GM18499 (cell line): ENCODE measurements around the gene GAB2.
"Not testable (repeated sequence)": the region's sequence is repeated elsewhere in the genome, so short reads cannot be mapped to it uniquely, and the experiment has no call there.

Experiments
- ATAC-seq: cut with Tn5 transposase; IDR thresholded peaks from one replicate; pipeline ENCODE4 v1.9.1; 2021; ENCODE audit warnings: moderate number of reproducible peaks; ENCODE audit not compliant: insufficient read depth, unreplicated experiment

GAB2 gene

GRCh38 chr11:78259777-78260487 is 157.7 kb downstream of the GAB2 start:
- no peak for ATAC-seq

- ATAC-seq: no peak
Observed at GRCh38 chr11:78257654-78258053, 160.0 kb downstream of the GAB2 start.

DNA sequence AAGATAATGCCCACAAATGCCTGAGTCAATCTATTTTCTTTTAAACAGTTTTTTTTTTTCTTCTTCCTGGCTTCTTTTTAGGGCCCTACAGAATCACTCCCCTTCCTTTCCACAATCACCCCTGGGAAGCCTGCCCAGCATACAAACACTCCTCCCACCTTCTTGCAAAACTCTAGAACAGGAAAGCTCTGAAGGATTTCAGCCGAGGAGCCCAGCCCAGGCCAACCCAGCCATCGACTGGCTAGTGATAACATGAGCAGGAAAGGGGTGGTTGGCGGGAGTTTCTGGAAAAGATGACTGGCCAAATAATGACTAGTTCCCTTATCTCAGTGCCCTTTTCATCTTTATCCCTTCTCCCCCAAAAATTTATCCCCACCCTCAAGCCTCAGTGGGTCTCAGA is 160.7 kb downstream of the GAB2 start:
- no peak for ATAC-seq

DNA sequence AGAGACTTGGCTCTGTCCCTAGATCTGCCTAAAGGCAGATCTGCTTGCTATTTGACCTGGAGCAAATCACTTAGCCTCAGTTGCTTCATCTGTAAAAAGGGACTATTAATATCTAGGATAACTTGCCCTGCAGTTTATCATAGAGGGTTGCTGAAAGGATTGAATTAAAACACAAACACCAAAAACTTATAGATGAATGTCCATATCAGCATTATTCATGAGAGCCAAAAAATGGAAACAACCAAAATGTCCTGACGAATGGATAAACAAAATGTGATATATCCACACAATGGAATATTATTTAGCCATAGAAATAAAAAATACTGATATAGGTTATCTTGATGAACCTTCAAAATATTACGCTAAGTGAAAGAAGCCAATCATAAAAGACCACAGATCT is 161.7 kb downstream of the GAB2 start:
- ATAC-seq: no peak

DNA sequence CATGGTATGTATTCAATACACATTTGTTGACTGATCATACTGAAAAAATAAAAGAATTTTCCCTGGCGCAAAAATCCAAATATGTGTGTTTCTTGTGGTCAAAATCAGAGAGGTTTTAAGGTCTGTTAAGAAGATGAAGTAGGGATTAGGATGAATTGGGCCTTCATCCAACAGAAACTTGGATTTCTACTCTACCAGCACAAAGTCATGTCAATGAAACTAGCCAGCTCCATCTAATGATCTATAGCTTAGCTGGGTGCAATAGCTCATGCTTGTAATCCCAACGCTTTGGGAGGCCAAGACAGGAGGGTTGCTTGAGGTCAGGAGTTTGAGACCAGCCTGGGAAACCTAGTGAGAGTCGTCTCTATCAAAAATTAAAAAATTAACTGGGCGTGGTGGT is 163.4 kb downstream of the GAB2 start:
- ATAC-seq: no peak

DNA sequence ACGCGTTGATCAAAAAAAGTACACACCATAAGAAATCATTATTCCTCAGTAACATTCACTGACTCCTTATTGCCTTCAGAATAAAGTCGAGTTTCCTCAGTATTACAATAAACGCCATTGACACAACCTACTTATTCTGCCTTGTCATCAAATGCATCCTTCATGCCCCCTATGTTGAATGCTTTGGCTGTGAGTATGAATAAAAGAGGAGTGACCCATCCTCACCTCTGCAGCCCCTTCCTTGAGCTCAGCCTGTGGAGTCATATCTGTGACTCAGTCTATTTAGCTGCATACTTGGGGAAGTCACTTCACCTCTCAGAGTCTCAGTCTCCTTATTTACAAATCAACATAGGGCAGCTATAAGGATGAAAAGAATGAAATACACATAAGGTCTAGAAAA is 163.8 kb downstream of the GAB2 start:
- no peak for ATAC-seq

DNA sequence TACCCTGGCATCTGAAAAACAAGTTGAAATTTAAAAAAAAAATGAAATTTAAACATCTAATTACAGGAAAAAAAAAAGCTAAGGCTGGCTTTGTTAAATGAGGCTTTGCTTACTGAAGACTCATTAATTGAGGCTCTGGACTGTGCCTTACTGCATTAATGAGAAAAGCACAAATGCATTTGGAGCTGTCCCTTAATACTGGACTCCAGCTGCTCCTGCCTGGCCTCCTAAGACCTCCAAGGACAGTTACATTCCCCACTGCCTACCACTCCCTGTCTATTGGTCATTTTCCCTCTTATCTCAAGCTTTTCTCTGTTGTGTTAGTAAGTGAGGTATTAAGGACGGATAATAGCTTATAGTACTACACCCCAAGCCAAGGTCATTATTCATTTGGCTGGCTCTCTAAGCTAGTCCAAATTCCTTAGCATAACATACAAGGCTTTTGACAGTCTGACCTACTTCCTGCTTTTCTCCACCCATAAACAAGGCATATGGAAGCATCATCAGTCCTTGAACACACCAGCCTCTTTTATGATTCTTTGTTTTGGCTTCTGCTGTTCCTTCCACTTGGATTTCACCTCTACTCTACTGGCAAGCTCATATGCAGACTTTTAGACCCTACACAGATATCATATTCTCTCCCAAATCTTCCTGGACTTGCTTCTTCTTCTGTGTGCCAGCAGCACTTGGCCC is 166.4 kb downstream of the GAB2 start:
- ATAC-seq: no peak

GRCh38 chr11:78250099-78250498 is 167.5 kb downstream of the GAB2 start:
- ATAC-seq: no peak

DNA sequence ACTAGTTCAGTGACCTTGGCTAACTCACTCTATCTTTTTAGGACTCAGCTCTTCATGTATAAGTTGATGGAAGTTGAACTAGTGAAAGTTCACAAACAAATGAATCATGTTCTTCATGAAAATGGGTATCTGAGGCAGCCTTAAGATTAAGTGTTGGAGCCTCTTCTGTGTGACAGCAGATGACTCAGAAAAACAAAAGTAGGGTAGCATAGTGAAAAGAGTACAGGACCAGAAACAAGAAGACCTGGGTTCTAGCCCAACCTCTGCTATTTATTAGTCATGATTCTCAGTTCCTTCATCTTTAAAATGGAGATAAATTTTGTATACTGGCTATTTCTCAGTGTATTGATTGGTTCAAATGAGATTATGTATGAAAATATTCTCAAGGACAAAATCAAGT is 168.7 kb downstream of the GAB2 start:
- no peak for ATAC-seq

- ATAC-seq: no peak
Observed at GRCh38 chr11:78248191-78248590, 169.4 kb downstream of the GAB2 start.

- ATAC-seq: no peak
Observed at GRCh38 chr11:78244546-78245255, 172.9 kb downstream of the GAB2 start.

GRCh38 chr11:78244080-78244479 is 173.5 kb downstream of the GAB2 start:
- no peak for ATAC-seq

DNA sequence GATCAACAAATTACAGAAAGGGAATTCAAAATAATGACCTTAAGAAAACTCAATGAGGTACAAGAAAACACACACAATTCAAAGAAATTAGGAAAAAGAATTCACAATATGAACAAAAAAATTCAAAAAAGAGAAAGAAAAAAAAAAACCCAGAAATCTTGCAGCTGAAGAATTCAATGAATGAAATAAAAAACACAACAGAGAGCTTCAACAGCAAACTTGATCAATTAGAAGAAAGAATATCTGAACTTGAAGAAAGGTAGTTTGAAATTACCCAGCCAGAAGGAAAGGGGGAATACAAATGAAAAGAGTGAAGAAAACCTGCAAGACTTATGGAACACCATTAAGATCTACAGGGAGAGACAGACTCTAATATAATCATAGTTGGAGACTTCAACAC is 176.1 kb downstream of the GAB2 start:
- ATAC-seq: no peak

GRCh38 chr11:78239781-78240180 is 177.8 kb downstream of the GAB2 start:
- no peak for ATAC-seq

DNA sequence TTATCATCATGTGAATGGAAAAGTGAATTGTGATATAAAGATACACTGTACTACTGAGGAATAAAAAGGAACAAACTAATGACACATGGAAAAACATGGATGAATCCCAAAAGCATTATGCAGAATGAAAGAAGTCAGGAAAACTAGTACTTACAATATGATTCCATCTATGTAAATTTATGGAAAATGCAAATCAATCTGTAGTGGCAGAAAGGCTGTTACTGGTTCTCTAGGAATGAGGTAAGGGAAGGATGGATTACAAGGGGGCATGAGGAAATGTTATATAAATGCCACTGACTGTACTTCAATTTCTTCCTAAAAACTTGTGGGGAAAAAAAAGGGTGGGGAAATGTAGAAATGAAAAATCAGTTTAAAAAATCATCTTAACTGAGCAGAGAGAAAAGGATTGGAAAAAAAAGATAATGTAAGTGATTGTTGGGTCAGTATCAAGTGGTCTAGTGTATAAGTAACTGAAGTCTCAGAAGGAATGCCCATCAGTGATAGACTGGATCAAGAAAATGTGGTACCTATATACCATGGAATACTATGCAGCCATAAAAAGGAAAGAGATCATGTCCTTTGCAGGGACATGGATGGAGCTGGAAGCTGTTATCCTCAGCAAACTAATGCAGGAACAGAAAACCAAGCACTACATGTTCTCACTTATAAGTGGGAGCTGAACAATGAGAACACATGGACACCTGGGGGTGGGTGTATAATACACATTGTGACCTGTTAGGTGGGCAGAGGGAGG is 180.2 kb downstream of the GAB2 start:
- no peak for ATAC-seq

DNA sequence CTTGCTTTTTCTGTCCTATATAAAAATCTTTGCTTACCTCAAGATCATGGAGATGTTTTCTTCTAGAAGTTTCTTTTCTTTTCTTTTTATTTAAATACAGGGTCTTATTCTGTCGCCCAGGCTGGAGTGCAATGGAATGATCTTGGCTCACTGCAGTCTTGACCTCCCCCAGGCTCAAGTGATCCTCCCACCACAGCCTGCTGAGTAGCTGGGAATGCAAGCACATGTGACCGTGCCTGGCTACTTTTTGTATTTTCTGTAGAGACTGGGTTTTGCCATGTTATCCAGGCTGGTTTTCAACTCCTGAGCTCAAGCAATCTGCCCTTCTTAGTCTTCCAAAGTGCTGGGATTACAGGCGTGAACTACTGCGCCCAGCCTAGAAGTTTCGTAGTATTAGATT is 183.6 kb downstream of the GAB2 start:
- ATAC-seq: no peak

- not testable (repeated sequence) for ATAC-seq
Observed at GRCh38 chr11:78233046-78233445, 184.6 kb downstream of the GAB2 start.

GRCh38 chr11:78231962-78232501 is 185.6 kb downstream of the GAB2 start:
- no peak for ATAC-seq

GRCh38 chr11:78230161-78230877 is 187.3 kb downstream of the GAB2 start:
- ATAC-seq: no peak

- no peak for ATAC-seq
Observed at GRCh38 chr11:78229106-78229505, 188.5 kb downstream of the GAB2 start.
